T-helper 9 cell (primary cell): ENCODE measurements around the gene RAP2A.

ENCODE experiments used
- DNase-seq: peaks from one replicate; pipeline ENCODE4 v3.0.0-alpha.2; 2020

RAP2A gene

GRCh38 chr13:97448503-97449251 is 14.7 kb downstream of the RAP2A start:
- DNase-seq = no peak

- no peak for DNase-seq
These were observed 20.7 kb downstream of the RAP2A start for GRCh38 chr13:97454699-97455098.

GRCh38 chr13:97456047-97456446 is 22.1 kb downstream of the RAP2A start:
- no peak for DNase-seq

DNA sequence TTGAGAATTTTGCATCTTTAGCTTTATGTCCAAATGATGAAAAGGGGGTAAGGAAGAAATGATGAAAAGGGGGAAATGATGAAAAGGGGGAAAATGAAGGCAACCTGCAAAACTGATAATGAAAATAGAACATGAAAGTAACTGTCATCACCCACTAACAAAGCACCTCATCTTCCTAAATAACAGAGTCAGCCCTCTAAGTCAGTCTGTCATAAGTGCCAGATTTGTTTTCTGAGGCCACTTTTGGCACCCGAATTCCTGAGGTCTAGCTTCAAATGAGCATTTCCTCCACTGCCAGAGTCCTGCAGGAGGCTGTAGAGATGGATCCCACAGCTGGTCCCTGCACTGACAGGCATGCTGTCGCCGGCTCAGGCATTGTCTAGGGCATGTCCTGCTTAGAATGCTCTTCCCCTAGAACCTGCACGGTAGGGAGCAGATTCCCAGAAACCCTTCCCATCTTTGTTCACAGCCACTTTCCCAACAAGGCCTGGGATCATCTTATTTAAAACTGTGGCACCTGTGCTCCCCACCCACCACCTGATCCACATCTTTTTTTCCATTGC is 25.3 kb downstream of the RAP2A start:
- DNase-seq = no peak

DNA sequence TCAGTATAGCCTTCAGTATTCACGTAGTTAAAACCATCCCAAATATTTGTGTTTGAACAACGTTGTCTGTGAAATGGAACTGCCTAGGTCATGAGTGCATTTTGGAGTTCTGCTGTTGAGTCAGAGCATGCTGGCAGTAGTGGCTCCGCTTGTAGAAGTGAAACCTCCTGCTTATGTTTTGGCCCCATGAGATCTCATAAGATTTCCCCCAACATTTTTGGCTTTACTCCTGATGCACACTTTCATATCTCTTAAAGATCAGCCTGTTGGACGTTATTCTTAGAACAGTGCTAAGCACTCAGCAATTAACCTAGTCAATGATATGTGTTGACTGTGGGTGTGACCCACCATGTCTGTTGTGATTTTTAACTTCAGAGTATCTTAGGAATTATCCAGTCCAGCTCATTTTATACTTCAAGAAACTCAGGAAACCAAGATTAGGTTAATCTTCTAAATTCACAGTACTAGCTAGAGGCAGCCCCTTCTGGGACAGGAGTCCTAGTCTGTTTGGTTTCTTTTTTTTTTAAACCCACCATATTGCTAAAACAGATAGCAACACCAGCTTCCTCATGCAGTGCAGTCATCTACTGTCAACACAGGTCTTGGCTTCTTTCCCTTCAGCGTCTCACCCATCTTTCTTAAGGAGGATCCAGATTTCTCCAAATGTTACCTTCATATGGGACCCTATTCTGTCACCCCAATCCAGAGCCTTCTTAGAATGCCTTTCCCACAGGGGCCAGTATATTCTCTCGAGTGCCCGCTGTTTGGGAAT is 26.2 kb downstream of the RAP2A start:
- DNase-seq = no peak

- DNase-seq = no peak
These were observed 26.9 kb downstream of the RAP2A start for GRCh38 chr13:97460853-97461252.

DNA sequence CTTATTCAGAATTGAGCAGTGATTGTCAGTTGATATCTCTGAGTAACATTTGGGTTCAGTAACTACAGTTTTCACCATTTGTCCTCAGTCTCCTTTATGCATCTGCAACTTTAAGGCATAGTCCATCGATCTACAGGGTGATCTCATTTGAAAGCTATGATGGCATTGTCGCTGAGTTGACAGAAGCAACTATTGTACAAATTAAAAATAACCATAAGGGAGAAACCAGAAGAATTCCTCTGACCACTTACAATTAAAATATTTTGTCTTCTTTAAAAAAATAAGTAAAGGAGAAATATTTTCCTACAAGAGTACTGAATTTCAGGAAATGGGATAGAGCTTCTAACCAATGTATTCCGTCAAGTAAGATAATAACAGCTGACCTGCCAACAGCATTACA is 30.6 kb downstream of the RAP2A start:
- no peak for DNase-seq

DNA sequence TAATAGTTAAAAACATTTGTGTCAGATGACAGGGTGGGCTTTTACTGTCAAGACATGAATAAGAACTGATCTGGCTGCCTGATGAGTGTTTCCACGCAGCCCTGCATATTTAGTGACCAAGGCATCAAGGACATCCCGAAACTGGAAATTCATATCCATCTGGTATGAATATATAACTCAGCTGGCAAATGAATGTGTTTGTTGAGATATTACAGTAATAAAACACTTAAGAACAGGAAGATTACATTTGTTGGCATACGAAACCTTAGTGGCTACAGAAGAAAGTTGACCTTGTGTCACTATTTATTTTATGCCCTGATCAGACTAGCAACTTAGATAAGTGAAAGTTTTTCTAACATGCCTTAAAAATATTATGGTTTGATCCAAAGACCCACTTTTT is 32.8 kb downstream of the RAP2A start:
- no peak for DNase-seq

DNA sequence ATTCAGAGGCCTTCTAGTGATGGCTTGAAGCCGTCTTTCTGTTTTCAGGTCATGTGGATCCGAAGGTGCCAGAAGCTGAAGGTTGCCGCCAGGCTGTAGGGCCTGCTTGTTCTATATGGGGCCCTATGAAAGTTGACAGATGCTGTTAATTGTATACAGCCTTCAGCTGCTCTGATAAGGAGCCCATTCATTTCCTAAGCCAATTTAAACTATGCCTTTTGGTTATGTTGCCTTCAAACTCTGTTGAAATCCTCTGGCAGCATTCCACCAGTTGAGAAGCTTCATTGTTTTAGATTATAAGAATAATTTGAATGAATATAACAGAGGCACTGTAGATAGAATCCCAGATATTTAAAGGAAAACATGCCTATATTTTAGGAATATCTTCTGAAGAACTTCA is 34.4 kb downstream of the RAP2A start:
- no peak for DNase-seq

- DNase-seq = no peak
These were observed 37.7 kb downstream of the RAP2A start for GRCh38 chr13:97471711-97472110.

DNA sequence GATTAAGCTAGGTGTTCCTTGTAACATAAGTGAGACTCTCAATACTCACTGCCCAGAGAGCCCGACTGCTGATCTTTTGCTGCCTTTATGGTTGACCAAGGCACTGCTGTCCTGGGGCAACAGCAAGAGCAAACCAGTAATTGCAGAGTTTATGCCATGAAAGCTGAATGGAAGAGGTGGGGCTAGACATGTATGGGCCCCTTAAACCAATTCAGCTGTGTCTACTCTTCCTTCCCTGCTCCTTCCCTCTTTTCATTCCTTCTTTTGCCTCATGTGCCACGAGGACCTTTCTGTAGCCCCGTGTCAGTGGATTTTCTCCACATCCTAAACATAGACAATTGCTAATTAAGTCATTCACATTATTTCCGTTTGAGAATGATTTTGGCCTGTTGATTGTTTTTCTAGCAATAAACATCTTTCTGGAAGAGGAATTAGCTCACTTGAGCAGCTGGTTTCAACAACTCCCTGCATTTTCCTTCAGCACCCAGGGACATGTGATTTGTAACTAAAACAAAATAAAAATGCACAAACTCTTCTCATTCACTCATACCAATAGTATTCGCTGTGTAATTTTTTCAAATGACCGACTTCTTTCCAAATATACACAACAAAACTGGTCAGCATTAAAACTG is 40.5 kb downstream of the RAP2A start:
- no peak for DNase-seq

GRCh38 chr13:97475011-97475410 is 41.0 kb downstream of the RAP2A start:
- DNase-seq = no peak

GRCh38 chr13:97477844-97478243 is 43.9 kb downstream of the RAP2A start:
- DNase-seq = no peak

DNA sequence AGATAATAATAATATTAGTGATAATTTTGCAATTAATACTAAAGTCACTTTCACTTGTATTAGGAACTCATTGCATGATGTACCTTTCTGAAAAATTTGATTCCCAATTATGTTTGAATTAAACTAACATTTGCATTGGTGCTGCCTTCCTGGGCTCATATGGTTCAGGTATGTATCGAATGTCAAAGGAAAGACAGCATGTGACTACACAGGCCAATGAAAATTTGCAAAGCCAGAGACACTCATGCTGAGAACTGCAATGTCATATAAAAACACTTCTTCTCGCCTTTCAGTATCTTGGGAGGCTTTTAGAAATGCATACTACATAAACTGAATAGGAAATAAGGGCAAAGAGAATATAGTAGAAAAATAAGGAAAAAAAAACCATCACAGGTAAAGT is 44.3 kb downstream of the RAP2A start:
- DNase-seq = no peak

GRCh38 chr13:97483465-97483864 is 49.5 kb downstream of the RAP2A start:
- DNase-seq = no peak

- no peak for DNase-seq
These were observed 50.3 kb downstream of the RAP2A start for GRCh38 chr13:97484301-97484700.

DNA sequence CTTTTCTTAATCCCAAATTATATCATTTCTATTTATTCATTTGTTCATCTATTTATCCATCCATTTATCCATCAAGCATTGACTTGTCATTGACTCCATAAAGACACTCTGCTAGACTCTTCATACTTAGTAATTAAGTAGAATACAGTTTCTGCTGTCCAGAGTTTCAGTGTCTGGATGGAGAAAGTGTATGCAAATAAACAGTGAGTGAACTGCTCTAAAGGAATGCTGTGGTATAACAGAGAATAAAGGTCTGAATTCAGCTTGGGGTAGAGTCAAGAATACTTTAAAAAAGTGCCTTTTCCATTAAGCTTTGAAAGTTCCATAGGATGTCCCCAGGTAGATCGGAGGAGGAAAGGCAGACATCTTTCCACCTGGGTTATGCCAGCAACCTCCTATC is 51.4 kb downstream of the RAP2A start:
- DNase-seq = no peak

DNA sequence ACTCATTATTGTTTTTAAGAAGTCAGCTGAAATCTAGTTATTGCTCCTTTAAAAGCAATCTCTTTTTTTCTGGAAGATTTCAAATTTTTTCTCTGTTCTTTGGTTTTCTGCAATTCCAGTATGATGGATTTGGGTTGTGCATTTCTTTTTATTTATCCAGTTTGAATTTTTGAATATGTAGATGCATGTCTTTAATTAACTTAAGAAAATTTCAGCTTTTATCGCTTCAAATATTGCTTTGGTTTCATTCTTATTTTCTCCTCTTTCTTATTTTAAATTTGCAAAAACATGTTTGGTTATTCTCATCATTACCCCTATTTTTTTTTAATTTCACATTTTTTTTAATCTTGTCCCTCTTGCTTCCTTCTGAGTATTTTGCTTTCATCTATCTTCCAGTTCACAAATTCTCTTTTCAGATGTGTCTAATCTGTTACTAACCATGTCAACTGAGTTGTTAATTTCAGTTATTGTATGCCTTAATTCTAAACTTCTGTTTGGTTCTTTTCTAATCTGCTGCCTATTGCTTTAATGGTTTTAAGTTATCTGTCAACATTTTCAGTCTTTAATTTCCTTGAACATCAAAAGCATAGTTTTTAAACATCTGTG is 56.8 kb downstream of the RAP2A start:
- no peak for DNase-seq

- no peak for DNase-seq
These were observed 57.5 kb downstream of the RAP2A start for GRCh38 chr13:97491452-97491851.

- DNase-seq = no peak
These were observed 58.3 kb downstream of the RAP2A start for GRCh38 chr13:97492257-97492656.

DNA sequence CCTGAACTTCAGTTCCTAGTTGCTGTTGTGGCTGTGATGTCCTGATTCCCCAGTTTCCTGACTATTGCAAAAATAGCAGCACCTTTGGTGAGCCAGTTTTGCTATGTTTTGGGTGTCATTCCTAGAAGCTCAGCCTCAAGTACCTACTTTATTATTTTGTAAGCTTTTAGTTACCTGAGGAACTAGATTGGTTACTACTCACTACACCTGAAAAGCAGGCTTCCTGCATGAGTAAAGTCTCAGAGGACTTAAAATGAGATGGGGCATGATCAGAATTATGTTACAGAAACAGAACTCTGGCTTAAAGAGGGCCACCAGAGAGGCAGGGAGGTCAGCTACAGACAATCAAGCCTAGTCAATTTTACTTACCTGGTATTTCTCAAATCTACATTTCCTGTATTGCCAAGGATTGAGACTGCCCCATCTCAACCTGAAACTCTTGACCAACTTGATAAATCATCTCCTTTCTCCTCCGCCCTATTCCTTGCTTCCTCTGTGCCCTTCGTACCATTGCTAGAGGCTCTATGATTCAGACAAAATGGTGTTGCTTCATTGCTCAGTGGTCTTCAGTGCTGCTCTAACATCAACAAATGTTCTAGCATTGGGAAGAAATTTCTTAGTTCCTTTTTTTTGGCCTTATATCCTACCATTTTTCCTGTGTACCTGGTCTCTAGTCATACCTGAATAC is 58.9 kb downstream of the RAP2A start:
- DNase-seq = no peak

DNA sequence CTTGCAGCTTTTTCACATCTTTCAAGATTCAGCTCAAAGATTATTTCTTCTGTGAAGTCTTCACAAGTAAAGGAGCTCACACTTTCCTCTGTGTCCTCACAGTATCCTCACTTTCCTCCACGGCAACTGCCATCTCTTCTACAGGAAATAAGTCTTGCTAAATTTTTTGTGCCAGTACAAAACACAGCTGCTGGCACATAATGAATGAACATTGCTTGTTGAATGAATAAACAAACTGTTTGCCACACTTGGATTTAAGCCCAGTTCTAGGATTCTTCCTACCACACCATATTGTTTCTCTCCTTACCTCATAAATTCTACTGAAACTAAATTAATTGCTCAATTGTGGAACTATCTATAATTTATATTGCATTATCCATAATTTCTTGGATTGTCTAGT is 59.5 kb downstream of the RAP2A start:
- no peak for DNase-seq

GRCh38 chr13:97495678-97496077 is 61.7 kb downstream of the RAP2A start:
- DNase-seq = no peak
